ENCODE data around the gene ADAM23.

ADAM23 gene

DNA sequence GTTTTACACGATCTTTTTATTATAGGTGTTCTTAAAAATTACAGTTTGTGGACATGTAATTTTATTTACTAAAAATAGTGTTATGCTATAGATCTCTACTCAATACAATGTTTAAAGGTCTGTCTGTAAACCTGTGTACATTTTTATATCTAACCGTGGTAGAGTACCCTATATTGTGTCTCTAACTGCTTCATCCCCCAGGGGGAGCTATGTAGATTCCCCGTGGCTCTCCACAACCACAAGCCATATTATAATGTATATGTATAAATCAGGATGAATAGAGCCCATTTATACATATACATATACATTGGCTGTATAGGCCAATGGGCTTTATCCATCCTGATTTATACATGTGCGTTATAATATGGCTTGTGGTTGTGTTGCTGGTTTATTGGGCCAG lies 59.4 kb downstream of the ADAM23 start:
- TF ChIP-seq ZFX (IDR thresholded peaks at IDR 0.05; ENCODE audit: borderline replicate concordance) = no peak
- TF ChIP-seq, protein P1, sequence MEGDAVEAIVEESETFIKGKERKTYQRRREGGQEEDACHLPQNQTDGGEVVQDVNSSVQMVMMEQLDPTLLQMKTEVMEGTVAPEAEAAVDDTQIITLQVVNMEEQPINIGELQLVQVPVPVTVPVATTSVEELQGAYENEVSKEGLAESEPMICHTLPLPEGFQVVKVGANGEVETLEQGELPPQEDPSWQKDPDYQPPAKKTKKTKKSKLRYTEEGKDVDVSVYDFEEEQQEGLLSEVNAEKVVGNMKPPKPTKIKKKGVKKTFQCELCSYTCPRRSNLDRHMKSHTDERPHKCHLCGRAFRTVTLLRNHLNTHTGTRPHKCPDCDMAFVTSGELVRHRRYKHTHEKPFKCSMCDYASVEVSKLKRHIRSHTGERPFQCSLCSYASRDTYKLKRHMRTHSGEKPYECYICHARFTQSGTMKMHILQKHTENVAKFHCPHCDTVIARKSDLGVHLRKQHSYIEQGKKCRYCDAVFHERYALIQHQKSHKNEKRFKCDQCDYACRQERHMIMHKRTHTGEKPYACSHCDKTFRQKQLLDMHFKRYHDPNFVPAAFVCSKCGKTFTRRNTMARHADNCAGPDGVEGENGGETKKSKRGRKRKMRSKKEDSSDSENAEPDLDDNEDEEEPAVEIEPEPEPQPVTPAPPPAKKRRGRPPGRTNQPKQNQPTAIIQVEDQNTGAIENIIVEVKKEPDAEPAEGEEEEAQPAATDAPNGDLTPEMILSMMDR (IDR thresholded peaks at IDR 0.05) = no peak
- no peak overlapping the region for H3K27ac ChIP-seq

DNA sequence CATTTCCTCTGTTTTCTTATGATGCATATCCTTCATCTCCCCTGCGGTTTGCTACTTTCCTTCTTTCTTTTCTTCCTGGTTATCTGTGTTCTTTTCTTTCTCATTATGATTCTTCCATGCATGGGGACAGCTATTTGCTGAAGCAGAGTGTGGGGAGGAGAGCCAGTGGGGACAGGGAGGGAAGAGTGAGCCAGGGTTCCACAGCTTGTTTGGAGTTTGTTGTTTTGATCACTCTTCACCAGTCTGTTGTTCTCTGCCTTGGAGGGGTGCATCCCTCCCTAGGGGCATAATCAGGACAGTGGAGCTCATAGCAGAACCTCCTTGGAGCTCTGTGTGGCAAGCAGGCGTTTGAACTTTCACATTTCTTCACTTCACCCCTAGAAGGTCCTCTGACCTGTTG lies 68.0 kb downstream of the ADAM23 start:
- no peak overlapping the region for H3K27ac ChIP-seq
- TF ChIP-seq, protein P1 (IDR thresholded peaks at IDR 0.05) = no peak

DNA sequence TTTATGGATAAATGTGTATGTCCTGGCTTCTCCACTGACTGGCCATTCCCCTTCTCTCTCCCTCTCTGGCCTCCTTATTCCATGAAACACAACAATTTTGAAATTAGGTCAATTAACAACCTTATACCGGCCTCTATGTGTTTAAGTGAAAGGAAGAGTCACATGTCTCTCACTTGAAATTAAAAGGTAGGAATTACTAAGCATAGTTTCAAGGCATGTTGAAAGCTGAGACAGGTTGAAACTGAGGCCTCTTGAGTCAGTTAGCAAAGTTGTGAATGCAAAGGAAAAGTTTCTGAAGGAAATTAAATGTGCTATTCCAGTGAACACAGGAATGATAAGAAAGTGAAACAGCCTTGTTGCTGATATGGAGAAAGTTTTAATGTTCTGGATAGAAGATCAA lies 69.7 kb downstream of the ADAM23 start:
- H3K27ac ChIP-seq = no peak overlapping the region
- TF ChIP-seq ZFX (IDR thresholded peaks at IDR 0.05; ENCODE audit: borderline replicate concordance) = no peak

DNA sequence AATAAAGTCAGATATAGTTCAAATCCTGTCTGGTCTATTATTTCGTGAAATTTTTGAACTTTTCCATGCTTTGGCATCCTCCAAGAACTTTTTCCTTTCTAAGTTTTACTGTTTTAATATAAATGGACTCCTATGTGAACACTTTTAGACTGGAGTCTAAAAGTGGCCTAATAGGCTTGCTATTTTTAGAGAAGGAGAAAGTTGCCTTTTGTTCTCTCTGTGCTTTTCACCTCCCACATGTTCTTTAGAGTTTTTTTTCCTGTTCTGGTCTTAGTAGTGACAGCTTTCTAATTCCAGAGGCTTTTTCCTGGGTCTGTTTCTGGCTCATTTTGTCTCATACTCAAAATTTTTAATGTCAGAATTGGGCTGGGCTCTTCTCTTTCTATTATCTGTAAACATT lies 72.2 kb downstream of the ADAM23 start:
- TF ChIP-seq, protein P1 (IDR thresholded peaks at IDR 0.05) = no peak
- no peak for TF ChIP-seq ZFX (IDR thresholded peaks at IDR 0.05; ENCODE audit: borderline replicate concordance)
- no peak overlapping the region for H3K27ac ChIP-seq

DNA sequence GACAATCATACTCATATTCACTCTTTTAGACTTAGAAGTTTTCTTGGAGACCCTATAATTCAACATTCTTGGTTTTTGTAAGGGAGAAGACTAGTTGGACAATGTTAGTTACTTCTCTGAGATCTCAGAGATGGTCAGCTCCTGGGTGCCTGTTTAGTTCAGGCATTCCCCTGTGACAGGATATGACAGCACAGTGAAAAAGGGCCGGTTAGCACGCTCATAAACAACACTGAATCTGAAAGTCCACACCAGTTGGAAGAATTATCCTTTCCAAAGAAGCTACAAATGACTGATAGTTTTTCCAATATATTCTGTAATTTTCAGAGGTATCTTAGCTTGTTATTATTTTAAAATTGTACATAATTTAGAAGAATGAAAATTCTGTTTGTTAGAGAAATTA lies 75.7 kb downstream of the ADAM23 start:
- TF ChIP-seq, protein P1 (IDR thresholded peaks at IDR 0.05) = no peak
- TF ChIP-seq ZFX (IDR thresholded peaks at IDR 0.05; ENCODE audit: borderline replicate concordance) = no peak
- no peak overlapping the region for H3K27ac ChIP-seq

DNA sequence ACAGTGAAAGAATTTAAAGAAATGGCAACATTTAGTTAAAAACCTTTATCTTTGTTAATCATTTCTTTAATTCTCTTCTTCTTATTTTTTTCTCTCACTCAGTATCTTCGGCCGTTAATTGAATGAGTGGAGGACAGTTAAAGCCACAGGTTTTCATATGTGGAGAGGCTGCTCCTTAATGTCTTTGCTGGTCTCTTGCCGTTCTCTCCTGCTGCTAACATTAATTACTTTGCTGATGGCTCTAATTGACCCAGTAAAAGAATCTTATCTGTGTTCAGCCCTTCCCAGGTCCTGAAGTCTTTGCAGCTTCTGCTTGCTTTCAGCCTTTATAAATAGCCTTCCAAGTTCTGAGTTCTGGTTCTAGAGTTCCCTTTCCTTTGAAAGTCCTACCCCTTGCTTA lies 77.1 kb downstream of the ADAM23 start:
- no peak overlapping the region for H3K27ac ChIP-seq
- no peak for TF ChIP-seq ZFX (IDR thresholded peaks at IDR 0.05; ENCODE audit: borderline replicate concordance)
- TF ChIP-seq, protein P1 (IDR thresholded peaks at IDR 0.05) = no peak

DNA sequence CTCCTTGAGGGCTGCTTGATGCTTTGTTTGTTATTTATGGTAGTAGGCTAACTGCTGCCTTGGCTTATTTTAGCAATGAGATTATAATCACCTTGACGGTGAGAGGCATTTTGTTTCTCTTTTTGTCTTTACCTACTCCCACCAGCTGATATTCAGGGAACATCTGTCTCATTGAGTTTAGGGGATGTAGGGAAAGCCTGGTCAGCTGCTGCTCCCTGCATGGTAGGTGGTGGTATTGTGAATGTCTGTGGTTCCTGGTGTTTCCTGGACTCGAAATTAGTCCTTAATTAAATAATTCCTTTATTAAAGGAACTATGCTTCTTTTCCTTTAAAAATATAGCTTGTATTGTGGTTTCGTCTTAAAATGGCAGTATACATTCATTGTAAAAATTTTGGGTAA lies 77.8 kb downstream of the ADAM23 start:
- no peak for TF ChIP-seq ZFX (IDR thresholded peaks at IDR 0.05; ENCODE audit: borderline replicate concordance)
- TF ChIP-seq, protein P1 (IDR thresholded peaks at IDR 0.05) = no peak
- no peak overlapping the region for H3K27ac ChIP-seq

DNA sequence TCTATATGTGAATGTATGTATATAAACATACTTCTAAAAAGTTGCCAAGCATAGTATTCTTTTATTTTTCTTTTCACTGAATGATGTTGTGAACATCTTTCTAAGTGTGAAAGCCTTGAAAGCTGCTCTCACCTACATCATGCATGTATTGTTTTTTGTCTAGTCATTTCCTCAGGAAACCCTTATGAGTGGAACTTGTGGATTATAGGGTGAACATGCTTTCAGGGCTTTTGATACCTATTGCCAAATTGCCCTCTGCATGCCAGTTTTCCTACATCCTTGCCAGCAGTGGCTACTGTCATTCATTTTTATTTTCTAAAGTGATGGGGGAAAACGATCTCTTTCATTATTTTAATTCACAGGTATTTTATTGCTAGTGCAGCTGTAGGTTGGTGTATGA lies 78.3 kb downstream of the ADAM23 start:
- TF ChIP-seq, protein P1 (IDR thresholded peaks at IDR 0.05) = no peak
- TF ChIP-seq ZFX (IDR thresholded peaks at IDR 0.05; ENCODE audit: borderline replicate concordance) = no peak
- no peak overlapping the region for H3K27ac ChIP-seq
